ENCODE measurements around the gene RB1.

- TF ChIP-seq CTCF (IDR thresholded peaks at IDR 0.05) (no peak), POLR2A (IDR thresholded peaks at IDR 0.05) (no peak)
These were observed 107.7 kb downstream of the RB1 start for GRCh38 chr13:48411147-48411794.
